HG02588 (cell line): Measurements from ENCODE around the gene KCNT1.

Source experiments
- ATAC-seq: cut with Tn5 transposase; IDR thresholded peaks from one replicate; pipeline ENCODE4 v1.9.1; 2021; ENCODE audit warnings: mild to moderate bottlenecking, moderate library complexity; ENCODE audit not compliant: unreplicated experiment

Gene KCNT1

DNA sequence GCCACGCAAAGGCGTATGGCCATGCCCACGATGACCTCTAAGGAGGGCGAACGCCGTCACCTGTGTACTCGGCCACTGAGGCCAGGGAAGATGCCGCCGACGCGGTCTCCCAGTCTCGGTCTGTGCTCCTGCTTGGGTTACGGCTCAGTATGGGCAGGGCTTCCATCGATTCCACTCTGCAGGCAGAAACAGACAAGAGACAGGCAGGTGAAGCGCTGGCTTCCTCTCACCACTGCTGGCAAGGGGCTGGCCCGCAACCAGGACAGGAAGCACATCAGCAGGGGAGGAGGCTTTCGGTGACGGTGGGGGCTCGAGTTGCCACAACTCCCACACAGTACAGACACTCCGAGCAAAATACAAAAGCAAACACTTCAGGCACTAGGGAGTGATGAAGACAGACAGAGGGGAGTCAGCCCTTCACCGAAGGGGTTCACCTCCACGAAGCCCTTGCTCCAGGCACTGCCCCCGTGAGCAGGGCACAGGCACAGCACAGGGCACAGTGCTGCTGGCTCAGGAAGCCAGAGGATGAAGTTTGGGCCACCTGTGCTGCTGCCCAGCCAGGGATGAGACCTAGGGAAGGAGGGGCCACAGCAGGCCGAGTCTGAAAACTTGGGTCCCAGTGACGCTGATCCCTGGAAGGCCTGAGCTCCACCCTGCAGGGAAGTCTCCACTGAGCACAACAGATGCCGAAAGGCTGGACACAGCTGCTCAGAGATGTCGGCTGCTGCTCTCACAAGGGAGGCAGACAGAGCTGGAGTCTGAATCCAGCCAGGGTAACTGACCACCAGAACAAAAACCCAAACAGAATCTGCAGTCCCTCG, 114.1 kb downstream of the KCNT1 start:
- no peak for ATAC-seq

DNA sequence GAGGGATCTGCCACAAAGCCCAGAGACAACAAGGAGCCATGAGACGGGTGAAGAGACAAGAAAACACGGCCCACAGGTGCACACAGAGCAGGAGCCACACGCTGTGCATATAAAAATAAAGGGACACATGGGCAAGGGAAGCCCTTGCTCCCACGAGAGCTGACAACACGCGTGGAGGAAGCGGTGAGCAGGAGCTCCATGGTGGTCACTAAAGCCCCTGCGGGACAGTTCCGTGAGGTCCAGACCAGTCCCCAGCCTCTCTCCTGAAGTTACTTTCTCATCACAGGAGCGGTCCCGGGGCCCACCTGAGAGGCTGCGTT, 114.6 kb downstream of the KCNT1 start:
- no peak for ATAC-seq

DNA sequence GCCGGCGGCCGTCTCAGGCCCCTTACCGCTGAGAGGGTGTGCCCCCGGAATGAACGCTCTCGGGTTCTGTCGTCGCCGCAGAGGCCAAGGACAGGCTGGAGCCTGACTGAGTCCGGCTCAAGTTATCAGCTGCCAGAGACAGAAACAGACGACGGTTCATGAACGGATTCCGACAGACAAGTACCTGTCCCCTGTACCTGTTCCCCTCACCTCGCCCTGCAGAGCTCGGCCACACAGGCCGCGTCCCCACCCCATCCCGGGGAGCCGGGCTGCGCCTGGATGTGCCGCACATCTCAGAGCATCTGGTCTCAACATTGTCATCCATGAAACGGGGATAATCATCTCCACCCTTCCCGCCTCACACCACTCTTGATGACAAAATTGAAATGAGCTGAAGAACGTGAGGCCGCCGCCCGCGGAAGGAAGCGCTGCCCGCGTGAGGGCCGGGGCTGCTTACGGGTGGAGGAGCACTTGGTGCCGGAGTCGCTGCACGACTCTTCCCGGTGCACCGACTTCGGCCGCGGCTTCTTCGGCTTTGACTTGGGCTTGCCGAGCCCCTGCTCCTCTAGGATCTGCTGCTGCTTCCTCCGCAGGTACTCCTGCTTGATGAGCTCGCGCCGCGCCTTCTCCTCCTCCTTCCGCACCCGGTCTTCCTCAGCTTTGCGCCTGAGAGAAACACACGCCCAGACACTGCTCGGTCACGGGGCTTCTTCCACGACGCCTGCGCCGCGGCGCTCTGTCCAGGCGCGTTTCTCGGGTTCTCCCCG, 116.1 kb downstream of the KCNT1 start:
- no peak for ATAC-seq

DNA sequence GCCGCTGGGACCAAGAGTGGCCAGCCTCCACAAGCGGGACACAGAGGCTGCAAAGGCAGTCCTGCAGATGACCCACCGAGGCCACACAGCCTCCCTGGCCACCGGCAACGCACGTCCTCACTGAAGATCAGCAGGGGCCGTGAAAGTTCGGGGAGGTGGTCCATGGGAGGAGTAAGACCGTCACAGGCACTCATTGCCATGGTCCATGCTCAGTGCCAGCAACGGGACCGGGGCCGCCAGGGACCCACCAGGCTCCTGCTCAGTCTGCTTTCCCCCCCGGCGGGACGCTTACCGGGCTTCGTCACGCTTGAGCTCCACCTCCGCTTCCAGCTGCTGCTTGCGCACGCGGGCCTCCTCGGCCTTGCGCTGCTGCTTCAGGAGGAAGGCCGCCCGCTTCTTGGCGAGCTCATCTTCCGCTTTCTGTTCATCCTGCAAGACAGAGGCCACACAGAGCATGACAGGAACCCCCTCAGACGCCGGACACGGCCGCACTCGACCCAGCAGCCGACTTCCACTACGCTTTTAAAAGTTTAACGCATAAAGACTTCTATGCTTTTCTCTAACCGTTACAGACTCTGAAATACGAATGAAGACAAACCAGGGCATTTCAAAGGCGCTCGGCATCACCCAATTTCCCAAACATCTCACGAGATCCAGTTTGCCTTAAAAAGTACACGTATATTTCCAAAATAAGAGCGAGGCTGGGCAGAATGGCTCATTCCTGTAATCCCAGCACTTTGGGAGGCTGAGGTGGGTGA, 116.9 kb downstream of the KCNT1 start:
- ATAC-seq, result no peak

DNA sequence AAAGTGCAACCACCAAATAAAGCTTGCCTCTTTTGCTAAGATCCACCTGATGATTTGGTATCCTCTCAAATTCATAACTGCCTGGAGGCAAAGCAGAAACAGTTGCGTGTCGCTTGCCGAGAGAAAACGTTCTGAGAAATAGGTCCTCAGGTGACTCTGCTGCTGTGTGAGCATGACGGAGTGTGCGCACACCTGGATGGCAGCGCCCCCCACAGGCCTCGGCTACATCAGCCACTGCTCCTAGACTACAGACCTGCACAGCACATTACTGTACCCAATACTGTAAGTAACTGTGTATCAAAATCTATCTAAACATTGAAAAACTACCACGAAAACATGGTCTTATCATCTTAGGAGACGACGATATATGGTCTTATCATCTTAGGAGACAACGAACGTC, 117.9 kb downstream of the KCNT1 start:
- ATAC-seq, result no peak

DNA sequence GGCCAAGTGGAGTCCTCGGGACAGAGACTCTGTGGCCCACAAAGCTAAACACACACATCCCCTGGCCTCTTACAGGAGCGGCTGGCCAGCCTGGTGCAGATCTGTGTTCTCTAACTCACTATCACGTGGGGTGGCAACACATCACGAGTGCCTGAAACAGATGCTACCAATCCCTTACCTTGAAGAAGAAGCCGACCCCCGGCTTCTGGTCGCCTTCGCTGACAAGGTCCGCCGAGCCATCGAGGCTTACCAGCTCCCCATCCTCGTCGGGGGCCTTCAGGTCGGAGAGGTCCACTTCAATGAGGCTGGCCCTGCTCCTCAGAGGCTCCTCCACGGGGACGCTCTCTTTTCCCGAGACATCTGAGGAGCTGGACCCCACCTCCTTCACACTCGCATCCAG, 118.7 kb downstream of the KCNT1 start:
- no peak for ATAC-seq

DNA sequence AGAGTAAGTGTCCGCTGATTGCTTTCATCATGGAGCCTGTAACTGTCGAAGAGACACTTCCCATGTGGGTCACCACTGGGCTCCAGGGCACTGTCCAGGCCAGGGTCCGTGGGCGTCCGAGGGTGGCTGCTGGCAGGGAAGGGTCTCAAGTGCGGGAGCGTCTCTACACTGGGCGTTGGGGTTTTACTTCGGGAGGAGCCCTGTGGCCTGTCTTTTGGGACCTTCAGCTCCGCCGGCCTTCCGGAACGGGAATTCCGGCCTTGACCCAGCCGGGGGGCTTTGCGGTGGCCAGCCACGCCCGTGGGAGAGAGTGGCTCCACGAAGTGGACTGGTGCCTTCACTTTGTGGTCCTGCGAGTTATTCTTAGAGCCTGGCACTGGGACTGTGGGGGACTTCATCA, 119.1 kb downstream of the KCNT1 start:
- ATAC-seq, result no peak

DNA sequence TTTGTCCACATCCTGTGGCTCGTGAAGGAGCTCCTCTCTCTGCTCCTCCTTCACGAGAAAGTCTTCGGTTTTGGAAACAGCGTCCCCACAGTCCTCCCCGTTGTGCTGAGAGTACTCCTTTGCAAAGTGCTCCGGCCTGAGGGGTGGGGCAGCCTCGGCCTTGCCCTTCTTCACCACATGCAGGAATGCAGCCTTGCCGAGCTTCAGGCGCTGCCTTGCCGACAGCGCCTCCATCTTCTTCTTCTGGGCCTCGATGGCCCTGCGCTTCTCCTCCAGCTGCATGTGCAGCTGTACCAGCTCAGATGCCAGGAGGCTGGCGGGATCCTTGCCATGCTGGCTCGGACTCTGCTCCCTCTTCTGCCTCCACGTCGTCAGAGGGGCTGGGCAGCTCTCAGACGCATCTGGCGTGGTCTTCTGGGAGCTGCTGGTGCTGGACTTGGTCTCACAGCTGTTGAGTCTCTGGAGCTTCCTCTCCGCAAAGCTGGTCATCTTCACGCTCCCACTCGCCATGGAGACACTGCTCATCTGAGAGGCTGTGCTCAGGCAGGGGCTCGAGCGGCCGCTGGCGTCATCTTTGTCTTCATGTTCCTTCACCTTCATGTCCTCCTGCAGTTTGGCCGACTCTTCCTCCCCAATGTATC, 119.9 kb downstream of the KCNT1 start:
- no peak for ATAC-seq

DNA sequence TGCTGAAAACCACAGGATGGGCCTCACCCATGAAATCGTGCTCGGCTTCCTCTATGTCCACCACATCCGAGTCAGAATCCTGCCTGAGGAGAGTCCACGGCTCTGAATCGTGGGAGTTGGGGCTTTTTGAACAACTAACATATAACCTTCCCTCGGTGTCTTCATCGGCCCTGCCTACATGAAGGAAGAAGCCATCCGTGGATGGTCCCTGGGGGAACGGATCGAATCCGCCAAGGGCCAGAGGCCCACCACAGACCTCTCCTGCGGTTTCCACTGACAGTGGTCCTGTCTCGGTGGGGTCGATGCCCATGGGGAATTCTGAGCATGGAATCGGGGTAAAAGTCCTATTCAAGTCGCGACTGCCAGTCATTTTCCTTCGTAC, 120.4 kb downstream of the KCNT1 start:
- ATAC-seq, result no peak

DNA sequence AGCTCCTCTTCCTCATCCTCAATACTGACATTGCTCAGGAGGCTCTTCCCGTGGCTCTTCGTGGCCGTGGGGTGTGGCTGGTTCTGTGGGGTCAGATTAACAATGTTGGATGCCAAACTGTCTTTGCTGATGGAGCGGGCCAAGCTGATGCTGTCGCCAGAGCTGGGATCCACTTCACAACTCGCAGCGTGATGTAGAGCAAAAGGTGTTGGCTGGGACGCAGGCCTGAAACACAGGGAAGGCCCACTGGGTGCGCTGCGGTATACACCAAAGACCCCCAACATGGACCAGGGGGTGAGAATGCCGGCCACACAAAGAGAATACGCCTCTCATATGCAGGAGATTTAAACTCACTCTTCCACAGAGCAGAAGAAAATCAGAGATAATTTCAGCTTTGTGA, 121.1 kb downstream of the KCNT1 start:
- ATAC-seq, result no peak

DNA sequence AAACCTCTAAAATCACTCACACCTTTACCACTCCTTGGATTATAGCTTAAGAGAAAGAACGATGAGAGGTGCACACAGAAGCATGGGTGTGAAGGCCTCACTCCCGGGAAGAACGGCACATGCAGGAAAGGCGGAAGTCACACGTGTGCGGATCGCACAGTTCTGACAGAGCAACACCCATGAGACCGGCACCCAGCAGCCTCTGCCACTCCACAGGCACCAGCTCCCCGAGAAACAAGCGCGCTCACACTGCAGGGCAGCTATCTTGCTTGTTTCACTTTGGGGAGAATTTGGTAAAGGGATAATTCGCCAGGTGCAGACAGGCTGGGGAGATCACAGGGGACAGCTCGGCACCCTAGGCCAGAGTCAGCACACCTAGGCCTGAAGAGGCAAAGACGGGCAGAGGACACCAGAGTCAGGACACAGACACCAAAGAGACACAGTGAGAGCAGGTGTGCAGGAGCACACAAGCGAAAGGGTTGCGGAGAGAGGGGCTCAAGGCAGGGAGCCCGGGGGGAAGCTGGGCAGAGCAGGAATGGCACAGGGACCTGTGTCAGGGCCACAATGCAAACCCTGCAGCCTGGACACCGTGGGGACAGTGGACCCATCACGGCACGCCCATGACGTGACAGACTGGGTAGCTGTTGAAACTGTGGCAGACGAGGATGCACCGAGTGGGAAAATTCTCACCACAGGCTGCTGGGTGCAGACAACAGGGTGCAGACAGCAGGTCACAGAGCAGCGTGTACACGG, 123.6 kb downstream of the KCNT1 start:
- no peak for ATAC-seq

DNA sequence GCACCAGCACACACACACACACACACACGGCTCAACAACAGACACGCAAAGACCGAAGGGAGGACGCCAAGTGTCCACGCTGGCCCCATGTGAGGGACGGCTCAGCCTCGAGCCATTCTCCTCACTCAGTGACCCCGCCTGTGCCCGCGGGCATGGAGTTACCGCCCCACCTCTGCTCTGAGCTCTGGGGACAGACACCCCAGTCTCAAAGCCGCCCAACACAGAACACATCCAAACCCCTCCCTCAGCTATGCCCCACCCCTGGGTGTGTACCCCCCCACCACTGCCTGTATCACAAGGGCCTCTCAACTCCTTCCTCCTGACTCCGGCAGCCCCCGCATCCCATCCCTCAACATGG, 124.2 kb downstream of the KCNT1 start:
- ATAC-seq, result no peak

DNA sequence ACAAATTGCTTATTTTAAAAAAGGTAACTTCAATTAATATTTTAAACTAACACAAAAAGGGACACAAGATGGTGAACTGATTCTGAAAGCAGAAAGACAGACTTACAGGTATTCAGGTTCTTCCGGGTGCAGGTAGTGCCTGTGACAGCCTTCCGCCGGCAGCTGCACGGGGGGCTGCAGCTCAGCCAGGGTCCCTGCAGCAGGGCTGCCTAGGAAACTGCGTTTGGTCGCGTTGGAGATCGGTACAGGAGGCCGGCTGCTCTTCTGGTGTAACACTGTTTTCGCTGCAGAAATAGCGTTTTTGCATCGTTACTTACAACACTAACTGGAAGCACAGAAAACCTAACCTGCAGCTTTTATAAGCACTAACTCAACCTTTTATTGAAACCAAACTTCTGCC, 125.3 kb downstream of the KCNT1 start:
- ATAC-seq, result no peak

DNA sequence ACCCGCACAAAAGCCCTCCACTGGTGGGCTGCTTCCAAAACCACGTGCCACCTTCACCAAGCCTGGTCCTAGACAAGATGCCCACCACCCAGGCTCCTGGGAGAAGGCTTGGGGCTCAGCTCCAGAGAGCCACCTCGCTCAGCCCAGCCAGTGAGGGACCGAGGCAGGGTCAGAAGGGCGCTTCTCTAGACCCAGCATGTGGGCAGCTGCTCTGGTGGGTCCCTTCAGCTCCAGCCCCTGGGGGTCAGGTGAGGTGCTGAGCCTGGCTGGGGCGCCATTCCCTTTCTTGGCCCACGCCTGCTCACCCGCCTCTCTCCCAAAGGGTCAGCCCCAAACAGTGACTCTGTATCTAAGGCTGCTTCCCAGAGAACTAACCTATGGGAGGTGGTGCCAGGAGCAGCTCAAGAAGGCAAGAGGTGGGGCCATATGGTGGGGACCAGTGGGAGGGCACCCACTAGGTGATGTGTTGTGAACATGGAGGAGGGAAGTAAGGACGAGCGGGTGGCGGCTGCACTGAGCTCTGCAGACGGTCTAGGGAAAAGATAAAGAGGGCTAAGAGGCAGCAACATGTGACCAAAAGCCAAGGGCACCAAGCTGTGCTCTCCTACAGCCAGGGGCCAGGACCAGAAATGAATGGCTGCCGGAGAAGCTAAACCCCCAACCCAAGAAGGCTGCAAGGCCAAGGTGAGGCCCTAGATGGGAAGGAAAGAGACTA, 126.0 kb downstream of the KCNT1 start:
- no peak for ATAC-seq

DNA sequence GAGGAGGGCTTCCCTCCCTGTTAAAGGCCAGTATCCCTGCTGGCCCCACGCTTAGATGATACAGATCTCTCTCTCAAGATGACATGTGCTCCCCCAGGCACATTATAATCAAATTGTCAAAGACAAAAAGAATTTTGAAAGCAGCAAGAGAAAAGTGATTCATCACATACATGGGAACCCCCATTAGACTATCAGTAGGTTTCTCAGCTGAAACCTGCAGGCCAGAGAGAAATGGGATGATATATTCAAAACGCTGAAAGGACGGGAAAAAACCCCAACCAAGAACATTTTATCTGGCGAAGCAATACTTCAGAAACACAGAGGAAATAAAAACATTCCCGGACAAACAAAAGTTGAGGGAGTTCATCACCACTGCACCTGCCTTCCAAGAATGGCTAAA, 126.7 kb downstream of the KCNT1 start:
- no peak for ATAC-seq

DNA sequence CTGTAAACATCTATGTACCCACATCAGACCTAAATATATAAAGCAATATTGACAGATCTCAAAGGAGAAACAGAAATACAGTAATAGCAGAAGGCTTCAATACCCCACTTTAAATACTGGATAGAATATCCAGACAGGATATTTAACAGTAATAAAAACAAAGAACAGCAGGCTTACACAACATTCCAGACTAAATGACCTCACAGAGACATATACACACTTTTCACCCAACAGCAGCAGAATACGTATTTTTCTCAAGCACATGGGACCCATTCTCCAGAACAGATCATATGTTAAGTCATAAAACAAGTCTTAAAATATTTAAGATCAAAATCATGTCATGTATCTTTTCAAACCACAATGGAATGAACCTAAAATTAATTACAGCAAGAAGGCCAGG, 128.5 kb downstream of the KCNT1 start:
- no peak for ATAC-seq

DNA sequence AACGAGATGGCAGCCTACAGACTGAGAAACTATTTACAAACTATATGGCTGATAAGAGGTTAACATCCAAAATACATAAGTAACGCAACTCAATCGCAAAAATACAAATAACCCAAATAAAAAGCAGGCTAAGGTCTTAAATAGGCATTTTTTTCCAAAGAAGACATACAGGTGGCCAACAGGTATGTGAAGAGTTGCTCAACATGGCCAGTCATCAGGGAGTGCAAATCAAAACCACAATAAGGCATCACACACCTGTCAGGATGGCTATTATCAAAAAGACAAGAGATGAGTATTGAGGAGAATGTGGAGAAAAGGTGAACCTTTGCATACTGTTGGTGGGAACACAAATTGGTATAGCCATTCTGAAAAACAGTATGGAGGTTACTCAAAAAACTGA, 131.9 kb downstream of the KCNT1 start:
- no peak for ATAC-seq

DNA sequence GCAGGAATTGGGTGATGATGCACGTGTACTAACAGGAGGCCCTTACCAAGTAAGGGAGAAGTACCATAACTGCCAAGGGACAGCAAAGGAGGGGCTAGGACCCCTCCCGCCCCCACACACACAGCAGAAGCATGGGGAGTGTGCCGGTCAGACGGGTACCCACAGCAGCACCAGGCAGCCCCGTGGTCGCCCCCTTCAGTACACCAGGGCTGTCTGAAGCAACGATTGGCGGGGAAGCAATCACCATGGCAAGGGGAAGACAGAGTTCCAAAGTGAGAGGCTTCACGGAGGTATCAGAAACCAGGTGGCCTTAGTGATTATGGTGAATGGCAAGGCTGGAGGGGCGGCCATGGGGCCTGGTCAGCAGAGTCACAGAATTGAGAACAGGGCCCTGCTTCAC, 133.1 kb downstream of the KCNT1 start:
- ATAC-seq, result no peak

DNA sequence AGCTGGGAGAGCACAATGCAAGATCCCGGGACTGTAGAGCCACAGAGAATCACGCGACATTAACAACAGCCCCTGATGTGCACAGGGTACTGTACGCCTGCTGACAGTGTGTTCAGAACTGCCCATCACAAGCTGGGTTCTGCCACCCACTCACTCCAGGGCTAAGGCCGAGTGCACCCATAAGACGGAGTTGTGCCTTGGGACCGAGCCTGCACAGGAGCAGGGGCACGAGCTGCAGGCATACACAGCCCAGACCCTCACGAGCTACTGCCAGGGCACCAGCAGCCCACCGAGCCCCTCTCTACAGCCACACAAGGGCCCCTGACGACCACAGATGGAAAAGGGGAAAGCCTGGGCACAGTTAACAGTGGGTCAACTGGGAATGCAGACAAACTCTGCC, 137.5 kb downstream of the KCNT1 start:
- no peak for ATAC-seq

DNA sequence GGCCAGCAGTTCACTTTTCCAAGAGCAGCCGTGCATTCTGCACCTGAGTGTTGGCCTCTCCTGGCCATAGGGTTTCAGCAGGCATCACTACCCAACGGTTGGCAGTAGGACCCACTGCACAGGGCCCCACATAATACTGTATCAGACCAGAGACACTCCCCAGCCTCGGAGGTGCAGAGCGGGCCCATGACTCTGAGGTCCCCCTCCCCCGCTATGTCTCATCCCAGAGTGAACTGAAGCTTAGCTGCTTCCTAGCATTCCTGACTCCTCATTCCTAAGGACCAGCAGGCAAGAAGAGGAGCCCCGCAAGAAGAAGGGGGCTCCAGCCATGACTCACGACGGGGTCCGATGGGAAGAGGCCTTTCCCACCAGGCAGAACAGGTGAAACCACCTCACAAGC, 138.1 kb downstream of the KCNT1 start:
- no peak for ATAC-seq
